Spleen (tissue), 11 donors: ENCODE results near the gene PRKCE. TPM values are rescaled to one million over a fixed set of nuclear protein-coding genes. Genes with fewer than 3 reads are reported as not detected.

Source experiments
- DNase-seq: peaks from one replicate; pipeline ENCODE4 v3.0.0-alpha.2; 2020
- H3K27ac ChIP-seq, 8 donors: fragments of 200-600 bp; sonication (generic) in 7 of 8; 1 replicate in 4 of 8; 2 replicates in 4 of 8; pipeline versions ENCODE4 v1.5.0 to v1.8.0; 2016 to 2021; ENCODE audit warnings: inconsistent platforms in 4 of 8, mild to moderate bottlenecking in 4 of 8, moderate library complexity in 1 of 8
- H3K27me3 ChIP-seq, 7 donors: fragments of 200-600 bp; sonication (generic) in 6 of 7; replicated peaks in 1 of 7; 1 replicate in 4 of 7; 2 replicates in 3 of 7; pipeline versions ENCODE4 v1.5.0 to v1.8.0; 2016 to 2021; ENCODE audit warnings: inconsistent platforms in 3 of 7, mild to moderate bottlenecking in 1 of 7
- H3K36me3 ChIP-seq, 6 donors: fragments of 200-600 bp; sonication (generic) in 5 of 6; 1 replicate in 4 of 6; 2 replicates in 2 of 6; pipeline versions ENCODE4 v1.5.0 to v1.8.0; 2016 to 2021; ENCODE audit warnings: inconsistent platforms in 2 of 6
- H3K4me1 ChIP-seq, 6 donors: fragments of 200-600 bp; sonication (generic) in 5 of 6; 1 replicate in 3 of 6; 2 replicates in 3 of 6; pipeline versions ENCODE4 v1.5.0 to v1.8.0; 2016 to 2021; ENCODE audit warnings: inconsistent platforms in 3 of 6
- H3K4me3 ChIP-seq, 8 donors: fragments of 200-600 bp; sonication (generic) in 7 of 8; 1 replicate in 4 of 8; 2 replicates in 4 of 8; pipeline versions ENCODE4 v1.5.0 to v1.8.0; 2016 to 2021; ENCODE audit warnings: inconsistent platforms in 4 of 8, mild to moderate bottlenecking in 4 of 8, moderate library complexity in 2 of 8
- H3K9me3 ChIP-seq, 8 donors: fragments of 200-600 bp; sonication (generic) in 7 of 8; 1 replicate in 4 of 8; 2 replicates in 4 of 8; pipeline versions ENCODE4 v1.5.0 to v1.8.0; 2016 to 2021; ENCODE audit warnings: inconsistent platforms in 4 of 8
- CTCF ChIP-seq, 11 experiments: fragments of 200-600 bp in 7 of 11; fragments of 450-650 bp in 4 of 11; sonication (generic) in 4 of 11; IDR thresholded peaks in 8 of 11; conservative IDR thresholded peaks in 3 of 11; 1 replicate in 7 of 11; 2 replicates in 4 of 11; pipeline versions ENCODE4 v1.4.0 to v1.8.0; 2016 to 2021; ENCODE audit warnings: antibody characterized with exemption in 11 of 11, inconsistent platforms in 4 of 11, mild to moderate bottlenecking in 1 of 11
- POLR2A ChIP-seq, 3 donors: fragments of 450-650 bp; IDR thresholded peaks; one replicate each; pipeline ENCODE4 v1.5.1; 2017; ENCODE audit warnings: antibody characterized with exemption in 3 of 3, mild to moderate bottlenecking in 1 of 3
- POLR2AphosphoS5 ChIP-seq, 3 donors: sonication (generic); formaldehyde crosslinking; IDR thresholded peaks; one replicate each; pipeline ENCODE4 v1.5.1; 2017; ENCODE audit warnings: antibody characterized with exemption in 3 of 3
- WGBS, 5 donors: extraction: QIAGEN DNeasy Blood & Tissue Kit in 3 of 5; methylation state at CpG; one replicate each; pipeline versions ENCODE4 v1.1.5 to v1.1.7; 2013 to 2018; 5-methylcytosine and 5-hydroxymethylcytosine counted together
- intact Hi-C: fragments of 100-400 bp; cut with DNase I; formaldehyde crosslinking; loops from one replicate; pipeline ENCODE4 v1.15.0; 2023; ENCODE audit warnings: low total_unique reads
- polyA plus RNA-seq, 3 donors: library from polyadenylated mRNA; stranded (reverse); fragments of 200-250 nt; gene quantifications; one replicate each; pipeline ENCODE4 v1.2.1, GENCODE V29; 2013
- total RNA-seq, 7 donors: library from RNA; depleted of rRNA in 3 of 7; stranded (reverse); fragments of >200 nt in 3 of 7; fragmentation: NEBNext Ultra II Directional in 4 of 7; extraction: Animal tissue kit (Norgen Biotek cat#: 25700) in 4 of 7; gene quantifications; one replicate each; pipeline versions ENCODE4 v1.1.0 to v1.2.1, GENCODE V29; 2016 to 2021
- donor health status: healthy with polysubstance abuse.
- donor health status: DM: no; HTN: no; CAD: no; lungs with moderate emphysema.
- donor health status: DM: no; HTN: no; CAD: no.
- donor health status: Bipolar disorder and iron deficiency.
- donor health status: healthy.
- donor health status: DM: no; HTN: no; CAD: no.
- donor health status: DM: yes; HTN: yes; CAD: no.

PRKCE gene
- total and polyA plus RNA-seq, 10 donors, result 2.5 to 43.6 (median 18.8) TPM

DNA sequence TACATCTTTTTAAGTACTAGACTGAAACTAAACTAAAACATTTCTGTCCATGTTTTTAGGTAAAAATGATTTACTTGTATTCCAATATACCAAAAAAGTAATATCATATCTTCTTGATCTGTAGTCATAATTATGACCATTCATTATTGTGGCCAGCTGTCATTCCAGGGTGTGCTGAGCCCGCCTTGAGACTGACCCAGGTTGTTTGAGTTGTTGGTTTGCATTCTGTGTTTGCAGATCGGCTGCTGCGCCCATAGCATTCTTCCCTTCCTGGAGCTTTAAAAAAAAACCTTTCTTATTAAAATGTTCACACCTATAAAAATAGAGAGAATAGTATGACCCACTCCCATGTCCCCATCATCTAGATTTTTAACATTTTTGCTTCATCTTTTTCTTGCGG lies 101.9 kb downstream of the PRKCE start:
- Histone ChIP-seq H3K4me1 (peaks cover 0 to 13% (median 0%) of the 10 kb centered on the region in 6 donors), H3K27me3 (no peaks in the 10 kb centered on the region), H3K9me3 (no peaks in the 10 kb centered on the region), H3K4me3 (no peak overlapping the region), H3K36me3 (no peaks in the 10 kb centered on the region), H3K27ac (no peak overlapping the region)
- no peak for DNase-seq
- WGBS, 5 donors, result 94 to 100% (median 97%) methylated on average over 4 of the region's 4 CpGs
- intact Hi-C loops, result no loop called here
- TF ChIP-seq POLR2AphosphoS5 (IDR thresholded peaks at IDR 0.05), result no peak
- no peak for TF ChIP-seq CTCF (IDR thresholded peaks at IDR 0.05 in 8 of 11, conservative IDR thresholded peaks at IDR 0.05 in 3 of 11)
- TF ChIP-seq POLR2A (IDR thresholded peaks at IDR 0.05), result no peak

DNA sequence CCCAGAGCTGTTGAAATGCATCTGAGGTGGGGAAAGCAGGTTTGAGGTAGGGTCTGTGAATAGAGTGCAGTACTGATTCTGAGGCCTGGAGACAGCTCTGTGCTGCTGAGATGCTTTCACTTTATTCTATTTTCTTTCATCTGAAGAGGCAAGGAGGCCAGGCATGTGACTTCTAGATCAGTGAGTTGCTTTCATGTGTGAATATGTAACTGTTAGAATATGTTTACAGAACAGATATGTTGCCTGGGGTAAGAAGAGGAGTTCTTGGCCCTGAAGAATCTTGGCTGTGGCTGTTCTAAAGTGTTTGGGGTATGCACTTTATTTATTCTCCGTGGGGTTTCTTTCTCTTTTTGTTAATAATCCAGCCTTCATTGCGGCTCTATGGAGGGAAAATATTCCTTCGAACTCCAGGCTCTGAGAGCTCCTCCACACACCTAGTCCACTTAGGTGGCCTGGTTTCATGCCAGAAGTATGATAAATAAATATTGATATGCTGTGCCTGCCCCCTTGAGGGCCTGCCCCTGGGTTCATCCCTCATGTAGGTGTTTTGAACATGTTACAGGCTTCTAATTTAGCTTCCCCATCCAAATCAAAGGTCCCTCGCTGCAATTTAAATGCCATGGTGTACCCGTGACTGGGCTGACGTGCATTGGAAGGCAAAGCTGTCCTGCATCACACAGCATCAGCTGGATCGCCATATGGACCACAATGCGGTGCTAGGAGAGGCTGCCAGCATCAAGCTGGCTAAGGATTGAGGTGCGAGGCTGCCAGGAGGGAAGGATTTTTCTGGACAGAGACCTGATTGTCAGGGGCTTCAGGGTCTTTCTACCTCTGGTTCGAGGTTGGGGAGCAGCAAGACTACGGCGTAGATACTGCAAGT lies 102.9 kb downstream of the PRKCE start:
- Histone ChIP-seq H3K4me1 (peaks cover 0 to 13% (median 0%) of the 10 kb centered on the region in 6 donors), H3K9me3 (no peaks in the 10 kb centered on the region), H3K4me3 (no peak overlapping the region), H3K27ac (no peak overlapping the region), H3K36me3 (no peaks in the 10 kb centered on the region), H3K27me3 (no peaks in the 10 kb centered on the region)
- WGBS, 5 donors, result 82 to 98% (median 92%) methylated on average over 12 of the region's 12 CpGs
- no peak for TF ChIP-seq CTCF (IDR thresholded peaks at IDR 0.05 in 8 of 11, conservative IDR thresholded peaks at IDR 0.05 in 3 of 11)
- TF ChIP-seq POLR2A (IDR thresholded peaks at IDR 0.05), result no peak
- TF ChIP-seq POLR2AphosphoS5 (IDR thresholded peaks at IDR 0.05), result no peak
- DNase-seq, result no peak
- intact Hi-C loops, result no loop called here

GRCh38 chr2:45755585-45756335 lies 104.3 kb downstream of the PRKCE start:
- Histone ChIP-seq H3K27me3 (no peaks in the 10 kb centered on the region), H3K4me1 (peaks cover 0 to under 1% (median 0%) of the 10 kb centered on the region in 6 donors), H3K36me3 (no peaks in the 10 kb centered on the region), H3K27ac (no peak overlapping the region), H3K9me3 (no peaks in the 10 kb centered on the region), H3K4me3 (no peak overlapping the region)
- intact Hi-C loops, result no loop called here
- no peak for TF ChIP-seq CTCF (IDR thresholded peaks at IDR 0.05 in 8 of 11, conservative IDR thresholded peaks at IDR 0.05 in 3 of 11)
- DNase-seq, result no peak
- WGBS, 5 donors, result 83 to 98% (median 91%) methylated on average over 8 of the region's 8 CpGs

DNA sequence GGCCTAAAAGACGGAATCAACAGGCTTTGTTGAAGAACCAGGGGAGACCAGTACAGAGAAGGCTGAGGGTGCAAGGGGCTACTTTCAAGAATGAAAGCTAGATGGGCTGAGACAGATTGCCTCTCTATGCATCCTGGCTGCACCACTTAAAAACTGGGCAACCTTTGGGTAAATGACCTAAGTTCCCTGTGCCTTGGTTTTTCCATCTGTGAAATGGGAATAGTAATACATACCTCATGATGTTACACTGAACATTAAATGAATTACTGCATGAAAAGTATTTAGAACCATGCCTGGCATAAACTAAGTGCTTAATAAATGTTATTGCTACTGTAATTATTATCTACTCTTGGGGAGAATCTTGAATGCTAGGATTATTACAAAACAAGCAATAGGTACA lies 106.5 kb downstream of the PRKCE start:
- no peaks in the 10 kb centered on the region for H3K4me1 ChIP-seq
- 92 to 100% (median 95%) methylated on average over 1 of the region's 1 CpG for WGBS, 5 donors
- H3K9me3 ChIP-seq, result no peaks in the 10 kb centered on the region
- H3K4me3 ChIP-seq, result no peak overlapping the region
- H3K27ac ChIP-seq, result no peak overlapping the region
- intact Hi-C loops, result no loop called here
- TF ChIP-seq POLR2AphosphoS5 (IDR thresholded peaks at IDR 0.05) (no peak), POLR2A (IDR thresholded peaks at IDR 0.05) (no peak), CTCF (IDR thresholded peaks at IDR 0.05 in 8 of 11, conservative IDR thresholded peaks at IDR 0.05 in 3 of 11) (no peak)
- no peak for DNase-seq
- no peaks in the 10 kb centered on the region for H3K36me3 ChIP-seq
- no peaks in the 10 kb centered on the region for H3K27me3 ChIP-seq
